ENCODE data around the gene GPRC5C.
"Not testable (repeated sequence)": the region's sequence is repeated elsewhere in the genome, so short reads cannot be mapped to it uniquely, and the experiment has no call there.

GPRC5C gene

GRCh38 chr17:74477411-74477810, 45.5 kb downstream of the GPRC5C start:
- DNase-seq, result no peak

- DNase-seq, result no peak
Observed at GRCh38 chr17:74478420-74479100, 46.7 kb downstream of the GPRC5C start.

DNA sequence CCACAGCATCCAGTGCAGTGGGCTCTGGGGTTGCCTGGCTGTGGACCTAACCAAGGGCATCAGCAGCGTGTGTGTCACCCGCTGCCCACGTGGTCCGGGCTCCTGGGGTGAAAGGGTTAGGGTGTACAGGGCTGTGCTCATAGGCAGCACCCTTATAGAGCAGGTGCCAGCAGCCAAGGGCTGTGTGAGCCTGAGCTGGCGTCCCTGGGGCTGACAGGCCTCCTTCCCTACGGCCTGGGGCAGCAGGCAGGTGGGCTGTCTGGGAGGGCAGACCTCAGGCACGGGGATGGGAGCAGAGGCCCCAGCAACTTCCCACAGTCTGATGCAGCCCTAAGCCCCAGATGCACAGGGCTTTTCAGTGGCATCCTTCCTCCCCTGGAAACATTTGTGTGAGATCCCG, 48.4 kb downstream of the GPRC5C start:
- DNase-seq, result no peak

DNA sequence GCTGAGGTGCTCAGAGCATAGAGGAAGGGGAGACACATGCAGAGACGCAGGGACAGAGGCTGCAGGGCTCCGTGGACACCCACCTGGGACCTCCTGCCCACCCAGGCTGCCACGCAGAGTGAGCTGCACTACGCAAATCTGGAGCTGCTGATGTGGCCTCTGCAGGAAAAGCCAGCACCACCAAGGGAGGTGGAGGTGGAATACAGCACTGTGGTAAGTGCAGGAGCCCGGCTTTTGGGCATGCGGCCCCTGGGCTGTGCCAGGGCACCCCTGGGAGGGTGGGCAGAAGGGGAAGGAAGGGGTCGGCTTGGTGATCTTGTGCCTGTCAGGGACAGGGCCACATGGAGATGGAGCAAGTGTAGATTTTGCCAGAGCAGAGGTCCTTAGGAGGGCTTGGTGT, 49.7 kb downstream of the GPRC5C start:
- no peak for DNase-seq

DNA sequence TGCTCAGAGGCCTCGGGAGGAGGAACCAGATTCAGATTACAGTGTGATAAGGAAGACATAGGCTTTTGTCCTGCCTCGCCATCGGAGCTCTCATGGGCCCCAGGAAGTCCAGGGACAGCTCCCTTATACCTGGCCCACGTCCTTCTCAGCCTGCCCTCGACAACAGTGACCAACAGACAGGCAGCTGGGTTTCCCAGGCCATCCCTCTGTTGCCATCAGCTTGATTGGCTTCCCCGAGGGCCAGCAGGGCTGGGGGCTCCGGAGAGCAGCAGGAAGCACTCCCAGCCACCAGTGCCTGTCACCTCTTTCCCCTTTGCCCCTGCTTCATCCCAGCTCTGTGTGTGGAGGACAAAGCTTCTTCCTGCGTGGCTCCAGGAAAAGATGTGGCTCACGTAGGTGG, 52.2 kb downstream of the GPRC5C start:
- no peak for DNase-seq

DNA sequence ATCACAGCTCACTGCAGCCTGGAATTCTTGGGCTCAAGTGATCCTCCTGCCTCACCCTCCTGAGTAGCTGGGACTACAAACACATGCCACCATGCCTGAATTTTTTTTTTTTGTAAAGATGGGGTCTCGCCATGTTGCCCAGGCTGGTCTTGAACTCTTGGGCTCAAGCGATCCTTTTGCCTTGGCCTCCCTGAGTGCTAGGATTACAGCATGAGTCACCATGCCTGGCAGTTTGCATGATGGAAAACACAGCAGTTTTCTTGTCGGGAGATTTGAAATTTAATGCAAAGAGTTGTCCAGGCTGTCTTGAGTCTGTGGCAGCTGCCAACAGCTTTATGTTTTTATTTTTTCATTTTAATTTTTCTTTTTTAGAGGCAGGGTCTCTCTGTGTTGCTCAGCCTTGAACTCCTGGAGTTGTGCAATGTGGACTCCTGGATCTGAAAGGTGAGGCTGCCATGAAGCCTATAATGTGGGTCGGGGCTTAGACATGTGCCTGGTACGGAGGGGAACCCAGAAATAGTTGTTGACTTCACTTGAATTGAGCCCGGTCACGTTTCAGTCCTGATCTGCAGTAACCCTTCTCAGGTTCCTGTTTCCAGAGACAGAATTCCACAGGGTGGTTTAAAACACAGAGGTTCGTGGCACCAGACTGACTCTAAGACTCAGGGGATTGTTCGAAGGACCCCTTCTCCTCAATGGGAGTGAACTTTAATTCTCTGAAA, 53.3 kb downstream of the GPRC5C start:
- no peak for DNase-seq

DNA sequence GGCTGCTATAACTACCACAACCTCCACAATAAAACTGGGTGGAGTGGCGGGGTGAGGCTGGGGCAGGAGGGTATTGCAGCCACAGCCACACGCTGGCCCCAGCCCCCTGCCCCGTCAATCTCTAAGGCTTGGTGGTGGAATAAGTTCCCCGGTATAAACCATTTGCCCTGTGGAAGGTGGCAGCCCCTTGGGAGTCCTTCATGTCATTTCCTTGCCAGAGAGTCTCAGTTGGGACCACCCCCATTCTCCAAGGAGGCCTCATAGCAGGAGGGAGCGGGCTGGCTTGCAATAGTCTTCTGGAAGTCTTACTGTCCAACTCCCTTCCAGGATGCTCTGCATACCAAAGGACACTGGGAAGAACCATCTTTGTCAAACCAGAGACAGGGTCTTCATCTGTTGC, 54.0 kb downstream of the GPRC5C start:
- no peak for DNase-seq

- DNase-seq, result not testable (repeated sequence)
Observed at GRCh38 chr17:74488276-74488675, 56.4 kb downstream of the GPRC5C start.

GRCh38 chr17:74490716-74491115, 58.8 kb downstream of the GPRC5C start:
- no peak for DNase-seq

DNA sequence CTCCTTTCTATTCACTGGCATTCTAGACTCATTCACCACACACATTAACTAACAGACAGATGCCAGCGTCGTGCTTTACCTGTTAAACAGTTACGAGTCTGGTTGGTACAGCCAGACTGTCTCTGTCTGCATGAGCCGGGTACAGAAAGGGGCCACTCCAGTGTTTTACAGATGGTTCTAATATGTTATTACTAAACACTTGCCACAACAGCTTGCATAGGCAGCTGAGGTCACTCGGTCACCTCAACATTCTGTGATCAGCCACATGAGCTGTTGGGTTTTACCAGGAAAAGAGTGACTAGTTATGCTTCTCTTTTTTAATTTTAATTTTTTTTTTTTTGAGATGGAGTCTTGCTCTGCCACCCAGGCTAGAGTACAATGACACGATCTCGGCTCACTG, 59.7 kb downstream of the GPRC5C start:
- DNase-seq, result no peak

GRCh38 chr17:74493331-74493833, 61.5 kb downstream of the GPRC5C start:
- peak in 3 of 4 experiments; percentile 9 to 53 (median 52) for DNase-seq

Measured in activated naive CD4-positive, alpha-beta T cell (primary cell).